Measurements from ENCODE around the gene CYP2A13.

DNA sequence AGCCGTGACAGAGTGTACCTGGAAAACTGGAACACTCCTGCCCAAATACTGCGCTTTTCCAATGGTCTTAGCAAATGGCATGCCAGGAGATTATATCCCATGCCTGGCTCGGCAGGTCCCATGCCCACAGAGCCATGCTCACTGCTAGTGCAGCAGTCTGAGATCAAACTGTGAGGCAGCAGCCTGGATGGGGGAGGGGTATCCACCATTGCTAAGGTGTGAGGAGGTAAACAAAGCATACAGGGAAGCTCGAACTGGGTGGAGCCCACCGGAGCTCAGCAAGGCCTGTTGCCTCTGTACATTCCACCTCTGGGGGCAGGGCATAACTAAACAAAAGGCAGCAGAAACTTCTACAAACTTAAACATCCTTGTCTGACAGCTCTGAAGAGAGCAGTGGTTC, 10.5 kb downstream of the CYP2A13 start:
- TF ChIP-seq, protein P1, sequence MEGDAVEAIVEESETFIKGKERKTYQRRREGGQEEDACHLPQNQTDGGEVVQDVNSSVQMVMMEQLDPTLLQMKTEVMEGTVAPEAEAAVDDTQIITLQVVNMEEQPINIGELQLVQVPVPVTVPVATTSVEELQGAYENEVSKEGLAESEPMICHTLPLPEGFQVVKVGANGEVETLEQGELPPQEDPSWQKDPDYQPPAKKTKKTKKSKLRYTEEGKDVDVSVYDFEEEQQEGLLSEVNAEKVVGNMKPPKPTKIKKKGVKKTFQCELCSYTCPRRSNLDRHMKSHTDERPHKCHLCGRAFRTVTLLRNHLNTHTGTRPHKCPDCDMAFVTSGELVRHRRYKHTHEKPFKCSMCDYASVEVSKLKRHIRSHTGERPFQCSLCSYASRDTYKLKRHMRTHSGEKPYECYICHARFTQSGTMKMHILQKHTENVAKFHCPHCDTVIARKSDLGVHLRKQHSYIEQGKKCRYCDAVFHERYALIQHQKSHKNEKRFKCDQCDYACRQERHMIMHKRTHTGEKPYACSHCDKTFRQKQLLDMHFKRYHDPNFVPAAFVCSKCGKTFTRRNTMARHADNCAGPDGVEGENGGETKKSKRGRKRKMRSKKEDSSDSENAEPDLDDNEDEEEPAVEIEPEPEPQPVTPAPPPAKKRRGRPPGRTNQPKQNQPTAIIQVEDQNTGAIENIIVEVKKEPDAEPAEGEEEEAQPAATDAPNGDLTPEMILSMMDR (IDR thresholded peaks at IDR 0.05) = no peak
- no peak for TF ChIP-seq ZFX (IDR thresholded peaks at IDR 0.05; ENCODE audit: borderline replicate concordance)

All from 22Rv1 (cell line).